Pons (tissue), 1 donor: ENCODE data around the gene RNU1-3.
"Not testable (repeated sequence)": the region's sequence is repeated elsewhere in the genome, so short reads cannot be mapped to it uniquely, and the experiment has no call there.

Experiments
- DNase-seq: peaks from one replicate; pipeline ENCODE4 v3.0.0-alpha.2; 2016; ENCODE audit warnings: low spot score

Gene RNU1-3

DNA sequence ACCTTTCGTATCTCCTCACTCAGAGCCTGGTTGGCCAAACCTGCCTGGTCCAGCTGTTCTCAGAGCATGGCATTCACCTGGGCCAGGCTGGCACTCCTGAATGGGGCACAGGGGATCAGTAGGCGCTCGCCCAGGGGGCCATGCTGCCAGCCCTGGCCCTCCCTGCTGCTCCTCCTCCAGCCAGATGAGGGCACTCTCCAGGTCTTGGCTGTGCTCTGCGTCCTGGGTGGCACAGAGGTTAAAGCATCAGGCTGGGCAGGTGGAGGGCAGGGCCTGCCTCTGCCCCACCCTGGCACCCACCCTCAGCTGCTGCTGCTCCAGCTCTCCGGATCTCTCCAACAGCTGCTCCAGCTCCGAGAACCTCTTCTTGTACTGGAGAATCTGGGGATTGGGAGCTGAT, 10.2 kb downstream of the RNU1-3 start:
- DNase-seq = not testable (repeated sequence)

DNA sequence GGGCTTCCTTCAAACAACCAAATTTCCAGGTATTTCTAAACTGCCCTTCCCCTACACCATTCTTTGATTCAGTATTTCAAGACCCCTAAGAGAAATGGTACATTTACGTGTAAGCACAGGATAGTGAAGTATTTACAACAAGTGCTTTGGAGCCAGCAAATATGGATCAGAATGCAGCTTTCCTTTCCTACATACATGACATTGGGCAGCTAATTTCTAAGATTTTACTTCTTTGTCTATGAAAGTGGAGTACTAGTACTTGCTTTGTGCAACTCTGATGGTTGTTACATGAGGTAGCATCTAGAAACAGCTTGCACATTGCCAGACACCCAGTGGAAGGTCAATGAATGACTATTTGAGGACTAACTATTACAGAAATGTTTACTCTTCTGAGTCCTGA, 15.2 kb downstream of the RNU1-3 start:
- not testable (repeated sequence) for DNase-seq

DNA sequence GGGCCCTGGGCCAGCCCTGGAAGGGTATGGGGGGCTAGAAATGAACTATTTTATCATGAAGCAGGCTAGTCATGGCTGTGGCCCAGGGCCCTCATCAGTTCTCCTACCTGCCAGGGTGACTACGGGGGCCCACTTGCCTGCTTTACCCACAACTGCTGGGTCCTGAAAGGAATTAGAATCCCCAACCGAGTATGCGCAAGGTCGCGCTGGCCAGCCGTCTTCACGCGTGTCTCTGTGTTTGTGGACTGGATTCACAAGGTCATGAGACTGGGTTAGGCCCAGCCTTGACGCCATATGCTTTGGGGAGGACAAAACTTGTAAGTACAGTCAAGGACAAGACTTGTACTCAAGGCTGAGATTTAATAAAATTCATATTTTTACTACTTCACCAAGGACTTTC, 16.8 kb downstream of the RNU1-3 start:
- DNase-seq = not testable (repeated sequence)

DNA sequence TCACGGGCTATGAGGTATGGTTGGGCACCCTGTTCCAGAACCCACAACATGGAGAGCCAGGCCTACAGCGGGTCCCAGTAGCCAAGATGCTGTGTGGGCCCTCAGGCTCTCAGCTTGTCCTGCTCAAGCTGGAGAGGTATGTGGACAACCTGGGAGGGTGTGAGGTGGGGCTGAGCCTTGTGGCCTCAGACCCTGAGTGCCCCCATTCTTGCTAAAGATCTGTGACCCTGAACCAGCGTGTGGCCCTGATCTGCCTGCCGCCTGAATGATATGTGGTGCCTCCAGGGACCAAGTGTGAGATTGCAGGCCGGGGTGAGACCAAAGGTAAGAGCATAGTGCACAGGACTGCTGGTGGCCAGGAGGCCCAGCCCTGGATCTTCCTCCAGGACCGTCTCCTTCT, 17.4 kb downstream of the RNU1-3 start:
- DNase-seq = not testable (repeated sequence)

DNA sequence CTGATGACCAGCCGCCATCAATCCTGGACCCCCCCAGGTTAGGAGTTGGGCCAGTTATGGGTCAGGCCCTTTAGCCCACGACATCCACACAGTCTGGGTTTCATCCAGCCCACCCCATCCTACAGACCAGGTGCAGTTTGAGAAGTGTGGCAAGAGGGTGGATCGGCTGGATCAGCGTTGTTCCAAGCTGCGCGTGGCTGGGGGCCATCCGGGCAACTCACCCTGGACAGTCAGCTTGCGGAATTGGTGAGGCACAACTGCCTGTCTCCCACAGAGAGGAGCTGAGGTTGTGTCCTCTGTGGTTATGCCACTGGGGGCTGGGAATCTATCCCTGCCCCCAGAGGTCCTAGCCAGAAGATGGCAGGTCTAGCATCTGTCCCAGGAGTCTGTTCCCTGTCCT, 18.0 kb downstream of the RNU1-3 start:
- DNase-seq = not testable (repeated sequence)

DNA sequence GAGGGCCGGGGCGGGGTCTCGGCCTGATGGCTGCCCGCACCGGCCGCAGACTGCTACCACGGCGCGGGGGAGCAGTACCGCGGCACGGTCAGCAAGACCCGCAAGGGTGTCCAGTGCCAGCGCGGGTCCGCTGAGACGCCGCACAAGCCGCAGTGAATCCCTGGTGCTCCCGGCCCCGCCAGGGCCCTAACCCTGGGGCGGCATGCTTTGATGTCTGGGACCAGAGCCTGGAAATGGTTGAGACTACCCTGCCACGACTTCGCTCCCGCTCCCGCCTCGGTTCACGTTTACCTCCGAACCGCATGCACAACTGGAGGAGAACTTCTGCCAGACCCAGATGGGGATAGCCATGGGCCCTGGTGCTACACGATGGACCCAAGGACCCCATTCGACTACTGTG, 18.5 kb downstream of the RNU1-3 start:
- DNase-seq = not testable (repeated sequence)

DNA sequence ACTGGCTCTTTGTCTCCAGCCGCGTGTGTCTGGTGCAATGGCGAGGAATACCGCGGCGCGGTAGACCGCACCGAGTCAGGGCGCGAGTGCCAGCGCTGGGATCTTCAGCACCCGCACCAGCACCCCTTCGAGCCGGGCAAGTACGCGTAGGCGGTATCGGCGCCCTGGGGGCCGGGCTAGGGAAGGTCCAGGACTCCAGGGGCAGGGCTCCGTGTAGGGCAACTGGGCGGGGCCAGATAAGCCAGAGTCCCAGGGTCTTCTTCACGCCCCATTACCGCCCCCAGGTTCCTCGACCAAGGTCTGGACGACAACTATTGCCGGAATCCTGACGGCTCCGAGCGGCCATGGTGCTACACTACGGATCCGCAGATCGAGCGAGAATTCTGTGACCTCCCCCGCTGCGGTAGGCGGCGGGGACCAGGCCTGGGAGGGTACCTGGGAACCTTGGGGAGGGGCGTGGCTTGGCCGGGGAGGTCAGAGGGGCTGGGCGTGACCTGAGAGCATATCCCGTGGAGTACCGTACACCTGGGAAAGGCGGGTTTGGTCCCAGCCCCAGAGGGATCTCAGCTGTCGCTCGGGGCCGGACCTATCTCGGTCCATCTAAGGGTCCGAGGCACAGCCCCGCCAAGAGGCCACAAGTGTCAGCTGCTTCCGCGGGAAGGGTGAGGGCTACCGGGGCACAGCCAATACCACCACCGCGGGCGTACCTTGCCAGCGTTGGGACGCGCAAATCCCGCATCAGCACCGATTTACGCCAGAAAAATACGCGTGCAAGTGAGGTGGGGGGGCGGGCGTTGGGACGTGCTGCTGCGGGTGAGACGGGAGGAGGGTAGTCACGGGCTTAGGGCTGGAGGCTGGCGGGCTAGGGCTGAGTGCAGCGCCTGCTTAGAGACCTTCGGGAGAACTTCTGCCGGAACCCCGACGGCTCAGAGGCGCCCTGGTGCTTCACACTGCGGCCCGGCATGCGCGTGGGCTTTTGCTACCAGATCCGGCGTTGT, 19.3 kb downstream of the RNU1-3 start:
- DNase-seq = not testable (repeated sequence)

DNA sequence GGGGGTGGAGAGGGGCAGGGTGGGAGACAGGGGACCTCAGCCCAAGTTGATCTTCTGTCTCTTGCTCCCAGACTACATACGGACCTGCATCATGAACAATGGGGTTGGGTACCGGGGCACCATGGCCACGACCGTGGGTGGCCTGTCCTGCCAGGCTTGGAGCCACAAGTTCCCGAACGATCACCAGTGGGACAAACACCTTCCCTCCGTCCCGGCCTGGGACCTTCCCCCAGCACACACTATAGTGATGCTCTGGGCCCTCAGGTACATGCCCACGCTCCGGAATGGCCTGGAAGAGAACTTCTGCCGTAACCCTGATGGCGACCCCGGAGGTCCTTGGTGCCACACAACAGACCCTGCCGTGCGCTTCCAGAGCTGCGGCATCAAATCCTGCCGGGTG, 20.0 kb downstream of the RNU1-3 start:
- DNase-seq = not testable (repeated sequence)

DNA sequence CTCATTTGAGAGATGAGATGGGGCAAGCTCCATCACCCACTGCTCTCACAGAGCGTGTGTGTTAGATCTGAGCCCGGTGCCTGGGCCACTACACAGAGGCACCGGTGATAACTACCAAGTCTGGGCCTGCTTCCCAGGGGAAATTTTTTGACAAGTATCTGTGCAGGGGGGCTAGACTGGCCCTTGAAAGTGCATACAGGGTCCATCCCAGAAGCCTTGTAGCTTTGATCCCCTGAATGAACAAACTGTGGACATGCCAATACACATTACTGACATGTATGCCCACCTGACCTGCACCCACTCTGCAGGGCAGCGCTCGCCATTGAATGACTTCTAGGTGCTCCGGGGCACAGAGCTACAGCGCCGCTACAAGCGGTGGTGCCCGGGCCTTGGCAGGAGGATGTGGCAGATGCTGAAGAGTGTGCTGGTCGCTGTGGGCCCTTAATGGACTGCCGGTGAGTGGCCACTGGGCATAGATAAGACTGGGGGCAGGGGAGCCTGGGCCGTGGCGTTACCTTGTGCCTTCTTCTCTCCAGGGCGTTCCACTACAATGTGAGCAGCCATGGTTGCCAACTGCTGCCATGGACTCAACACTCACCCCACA, 20.6 kb downstream of the RNU1-3 start:
- not testable (repeated sequence) for DNase-seq

DNA sequence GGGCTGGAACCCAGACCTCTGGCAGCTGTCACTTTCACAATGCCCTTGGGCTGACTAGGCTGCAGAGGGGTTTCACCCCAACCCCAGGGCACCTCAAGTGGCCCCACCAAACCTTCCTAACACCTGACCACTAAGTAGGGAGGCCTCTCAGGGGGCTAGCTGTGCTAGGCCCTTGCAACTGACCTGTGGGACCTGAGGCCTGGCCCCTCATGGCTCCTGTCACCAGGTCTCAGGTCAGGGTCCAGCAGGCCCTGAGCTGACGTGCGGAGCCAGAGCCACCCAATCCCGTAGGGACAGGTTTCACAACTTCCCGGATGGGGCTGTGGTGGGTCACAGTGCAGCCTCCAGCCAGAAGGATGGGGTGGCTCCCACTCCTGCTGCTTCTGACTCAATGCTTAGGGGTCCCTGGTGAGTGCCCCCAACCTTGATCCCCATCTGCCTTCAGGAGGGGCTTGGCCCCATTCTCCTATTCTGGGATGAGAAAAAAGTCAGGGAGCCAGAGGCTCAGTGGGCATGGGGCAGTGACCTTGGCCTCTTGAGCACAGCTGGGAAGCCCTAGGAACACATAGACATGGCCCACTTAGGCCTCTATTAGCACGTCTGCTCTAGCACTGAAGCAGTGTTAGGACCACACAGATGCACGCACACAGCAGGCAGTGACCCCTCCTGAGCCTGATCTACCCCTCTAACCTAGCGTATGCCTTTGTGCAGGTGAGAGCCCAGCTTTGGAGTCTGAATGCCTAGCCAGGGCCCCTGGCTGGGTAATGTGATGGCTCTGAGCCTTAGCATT, 21.3 kb downstream of the RNU1-3 start:
- not testable (repeated sequence) for DNase-seq

DNA sequence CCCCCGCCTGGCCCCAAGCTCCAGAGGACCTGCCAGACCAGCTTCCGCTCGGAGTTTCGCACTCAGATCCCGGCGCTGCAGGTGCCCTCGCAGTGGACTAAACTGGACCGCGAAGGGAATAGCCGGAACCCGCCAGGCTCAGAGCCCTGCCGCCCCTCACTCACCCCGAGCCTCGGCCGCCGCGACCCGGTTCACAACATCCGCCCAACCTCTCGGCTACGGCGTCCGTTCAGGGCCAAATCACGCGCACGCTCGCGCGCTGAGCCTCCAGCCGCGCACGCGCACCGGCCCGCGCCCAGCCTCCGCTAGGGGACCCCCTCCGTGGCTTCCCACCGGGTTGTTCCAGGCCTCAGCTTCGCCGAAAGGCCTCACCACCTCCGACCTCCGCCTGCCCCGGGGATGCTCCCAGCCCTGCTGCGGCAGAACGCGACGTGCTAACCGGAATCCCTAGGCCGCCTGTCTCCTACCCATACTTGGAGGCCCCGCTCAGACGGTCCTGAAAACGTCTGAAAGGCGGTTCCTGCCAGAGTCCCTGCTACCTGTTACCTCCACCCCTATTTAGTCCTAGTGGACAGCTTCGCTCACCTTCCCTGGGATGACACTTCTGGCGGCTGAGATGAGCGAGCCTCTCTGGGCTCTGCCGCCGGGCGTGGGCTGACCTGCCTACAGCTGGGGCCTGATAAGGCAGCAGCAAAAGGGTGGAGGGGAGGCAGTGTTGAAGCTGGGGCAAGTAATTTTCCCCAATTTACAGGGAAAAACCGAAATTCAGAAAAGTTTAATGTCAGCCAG, 22.1 kb downstream of the RNU1-3 start:
- DNase-seq = peak; percentile 87

DNA sequence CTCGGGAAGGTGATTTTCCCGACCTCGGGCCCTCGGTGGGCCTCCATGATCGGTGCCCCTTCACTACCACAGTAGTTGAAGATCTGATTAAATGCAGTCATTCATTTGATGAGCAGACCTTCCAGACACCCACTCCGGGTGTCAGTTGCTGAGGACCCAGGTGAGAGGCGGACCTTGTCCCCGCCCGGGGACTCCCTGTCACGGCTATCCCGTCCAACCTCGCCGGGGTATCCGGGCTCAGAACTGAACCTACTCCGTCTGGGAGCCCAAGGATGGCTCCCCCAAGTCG, 22.6 kb downstream of the RNU1-3 start:
- DNase-seq = no peak

DNA sequence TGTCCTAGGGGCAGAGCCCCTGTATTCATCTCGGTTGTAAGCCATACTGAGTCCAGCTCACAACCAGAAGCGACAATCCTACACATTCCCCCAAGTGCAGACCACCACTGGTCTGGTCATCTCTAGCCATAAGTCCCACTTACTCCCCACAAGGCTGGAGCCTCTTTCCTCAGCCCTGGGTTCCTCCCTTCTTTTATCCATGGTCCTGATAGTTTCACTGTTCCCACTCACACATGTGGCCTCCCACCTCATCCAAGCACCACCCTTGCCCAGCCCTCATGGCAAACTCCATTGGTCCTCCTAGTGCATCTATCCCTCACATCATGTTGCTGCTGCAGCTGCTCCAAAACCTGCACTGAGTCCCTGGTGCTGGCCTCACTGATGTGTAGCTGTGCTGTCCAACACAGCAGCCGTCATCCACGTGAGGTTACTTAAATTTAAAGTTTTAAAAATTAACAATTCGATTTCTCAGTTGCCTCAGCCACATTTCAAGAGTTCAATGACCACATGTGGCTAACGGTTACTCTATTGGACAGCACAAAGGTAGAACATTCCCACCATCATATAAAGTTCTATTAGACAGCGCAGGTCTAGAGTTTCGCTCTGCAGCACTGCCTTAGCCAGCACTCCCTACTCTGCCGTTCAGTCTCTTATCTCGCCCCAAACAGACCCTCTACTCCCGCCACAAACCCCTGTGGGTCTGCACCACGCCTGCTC, 23.1 kb downstream of the RNU1-3 start:
- not testable (repeated sequence) for DNase-seq

DNA sequence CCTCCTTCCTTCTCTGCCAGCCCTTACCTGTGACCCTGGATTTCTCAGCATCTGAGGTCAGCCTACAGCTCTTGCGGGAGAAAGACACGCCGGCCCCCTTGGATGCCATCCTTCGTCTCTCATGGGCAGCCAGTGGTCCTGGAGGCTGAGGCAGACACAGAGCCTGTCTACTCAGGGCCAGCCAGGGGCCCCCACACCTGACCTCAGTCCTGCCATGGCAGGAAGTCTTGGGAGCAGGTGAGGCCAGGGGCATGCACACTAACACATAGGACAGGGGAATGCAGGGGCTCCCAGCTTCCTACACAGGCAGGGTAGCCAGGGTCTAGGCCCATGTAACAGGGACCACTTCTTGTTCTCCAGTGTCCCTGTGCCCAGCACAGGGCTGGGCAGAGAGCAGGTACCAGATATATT, 23.7 kb downstream of the RNU1-3 start:
- not testable (repeated sequence) for DNase-seq

DNA sequence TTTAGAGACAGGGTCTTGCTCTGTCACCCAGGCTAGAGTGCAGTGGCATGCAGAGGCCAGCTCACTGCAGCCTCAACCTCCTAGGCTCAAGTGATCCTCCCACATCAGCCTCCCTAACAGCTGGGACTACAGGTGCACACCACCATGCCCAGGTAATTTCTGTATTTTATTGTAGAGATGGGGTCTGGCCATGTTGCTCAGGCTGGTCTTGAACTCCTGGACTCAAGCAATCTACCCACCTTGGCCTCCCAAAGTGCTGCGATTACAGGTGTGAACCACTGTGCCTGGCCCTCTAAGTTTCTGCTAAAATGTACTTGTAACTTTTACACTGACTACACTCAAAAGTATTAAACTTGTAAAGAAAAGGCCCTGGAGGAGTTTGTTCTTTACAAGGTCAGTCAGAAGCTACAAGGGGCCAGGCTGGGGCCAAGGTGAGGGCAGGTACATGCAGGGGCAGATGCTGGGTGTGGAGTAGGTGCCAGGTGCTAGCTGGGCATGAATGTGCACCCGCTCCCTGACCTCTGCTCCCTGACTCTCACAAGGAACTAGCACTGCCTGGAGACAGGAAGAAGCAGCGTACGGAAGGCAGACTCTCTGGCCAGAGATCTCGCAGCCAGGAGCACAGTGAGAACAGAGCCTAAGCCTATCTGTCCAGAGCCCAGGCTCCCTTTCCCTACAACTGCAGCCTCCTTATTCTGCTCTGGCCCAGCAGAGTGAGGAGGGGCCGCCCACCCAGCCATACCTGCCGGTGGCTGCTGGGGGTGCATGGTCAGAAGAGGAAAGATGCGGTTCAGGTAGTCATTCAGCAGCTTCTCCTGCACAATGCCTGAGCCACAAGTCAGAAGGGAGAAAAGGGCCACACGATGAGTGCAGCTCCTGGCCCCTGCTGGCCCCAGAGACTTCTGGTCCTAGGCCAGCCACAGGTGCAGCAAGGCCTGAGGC, 24.5 kb downstream of the RNU1-3 start:
- not testable (repeated sequence) for DNase-seq

DNA sequence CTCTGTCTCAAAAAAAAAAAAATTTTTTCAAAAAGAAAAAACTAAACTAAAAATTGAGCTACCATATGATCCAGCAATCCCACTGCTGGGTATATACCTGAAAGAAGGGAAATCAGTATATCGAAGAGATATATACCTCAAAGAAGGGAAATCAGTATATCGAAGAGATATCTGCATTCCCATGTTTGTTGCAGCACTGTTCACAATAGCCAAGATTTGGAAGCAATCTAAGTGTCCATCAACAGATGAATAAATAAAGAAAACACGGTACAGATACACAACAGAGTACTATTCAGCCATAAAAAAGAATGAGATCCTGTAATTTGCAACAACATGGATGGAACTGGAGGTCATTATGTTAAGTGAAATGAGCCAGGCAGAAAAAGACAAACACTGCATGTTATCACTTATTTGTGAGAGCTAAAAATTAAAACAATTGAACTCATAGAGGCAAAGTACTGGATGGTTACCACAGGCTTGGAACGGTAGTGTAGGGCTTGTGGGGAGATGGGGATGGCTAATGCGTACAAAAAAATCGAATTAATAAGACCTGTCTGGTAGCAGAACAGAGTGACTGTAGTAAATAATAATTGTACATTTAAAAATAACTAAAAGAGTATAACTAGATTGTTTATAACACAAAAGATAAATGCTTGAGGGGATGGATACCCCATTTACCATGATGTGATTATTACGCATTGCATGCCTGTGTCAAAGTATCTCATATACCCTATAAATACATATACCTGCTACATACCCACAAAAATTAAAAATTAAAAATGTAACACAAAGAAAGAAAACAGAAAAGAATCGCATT, 25.4 kb downstream of the RNU1-3 start:
- DNase-seq = not testable (repeated sequence)

DNA sequence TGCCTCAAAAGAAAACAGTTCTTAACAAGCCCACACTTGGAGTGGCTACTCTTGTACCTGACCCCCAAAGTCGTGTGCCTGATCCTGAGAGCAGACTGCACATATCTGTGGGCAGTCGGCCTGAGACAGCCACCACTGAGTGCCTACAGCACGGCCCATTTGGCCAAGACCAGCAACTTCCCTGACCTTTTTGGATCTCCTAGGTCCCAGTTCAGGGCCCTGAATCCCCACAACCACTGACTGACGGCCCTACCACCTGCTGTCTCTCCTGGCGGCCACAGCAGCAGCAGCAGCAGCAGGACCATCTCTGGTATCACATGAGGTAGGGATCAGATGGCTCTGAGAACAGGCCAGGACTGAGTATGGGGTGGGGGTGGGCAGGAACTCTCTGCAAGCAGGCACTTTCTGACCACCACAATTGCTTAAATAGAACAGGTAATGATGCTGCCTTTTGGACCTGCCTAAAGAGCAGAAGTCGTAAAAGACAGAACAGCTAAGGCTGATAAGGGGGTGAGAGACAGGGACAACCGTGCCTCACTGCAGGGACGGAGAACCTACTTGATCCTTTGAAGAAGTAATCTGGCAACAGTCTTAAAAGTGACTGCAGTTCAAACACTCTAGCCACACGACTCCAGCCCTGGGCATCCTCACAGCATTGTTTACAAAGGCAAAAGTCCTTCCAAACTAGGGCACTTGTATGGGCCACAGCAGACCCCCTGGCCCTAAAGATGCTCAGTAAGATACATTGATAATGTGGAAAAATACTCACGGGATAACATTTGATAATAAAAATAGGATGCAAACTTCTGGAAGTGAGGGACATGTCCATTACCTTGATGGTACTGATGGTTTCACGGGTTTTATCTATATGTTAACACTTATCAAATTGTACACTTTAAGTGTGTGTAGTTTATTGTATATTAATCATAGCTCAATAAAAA, 27.4 kb downstream of the RNU1-3 start:
- DNase-seq = not testable (repeated sequence)
